GM21367 (cell line): ENCODE measurements around the gene ATP10D.
"Not testable (repeated sequence)": the region's sequence is repeated elsewhere in the genome, so short reads cannot be mapped to it uniquely, and the experiment has no call there.

Experiments used
- ATAC-seq: cut with Tn5 transposase; IDR thresholded peaks from one replicate; pipeline ENCODE4 v1.9.1; 2021; ENCODE audit not compliant: unreplicated experiment

Gene ATP10D

DNA sequence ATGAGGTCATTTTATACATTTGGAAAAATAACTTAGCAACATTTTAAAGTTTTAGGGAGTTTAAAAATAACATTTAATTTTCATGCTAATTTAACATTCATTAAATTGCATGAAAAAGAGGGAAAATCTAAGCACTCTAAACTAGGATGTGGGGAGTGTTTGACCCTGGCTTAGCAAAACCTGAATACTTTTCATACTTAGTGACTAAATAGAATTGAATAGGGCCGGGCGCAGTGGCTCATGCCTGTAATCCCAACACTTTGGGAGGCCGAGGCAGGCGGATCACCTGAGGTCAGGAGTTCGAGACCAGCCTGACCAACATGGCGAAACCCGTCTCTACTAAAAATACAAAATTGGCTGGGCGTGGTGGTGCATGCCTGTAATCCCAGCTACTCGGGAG lies 1.7 kb downstream of the ATP10D start:
- not testable (repeated sequence) for ATAC-seq

DNA sequence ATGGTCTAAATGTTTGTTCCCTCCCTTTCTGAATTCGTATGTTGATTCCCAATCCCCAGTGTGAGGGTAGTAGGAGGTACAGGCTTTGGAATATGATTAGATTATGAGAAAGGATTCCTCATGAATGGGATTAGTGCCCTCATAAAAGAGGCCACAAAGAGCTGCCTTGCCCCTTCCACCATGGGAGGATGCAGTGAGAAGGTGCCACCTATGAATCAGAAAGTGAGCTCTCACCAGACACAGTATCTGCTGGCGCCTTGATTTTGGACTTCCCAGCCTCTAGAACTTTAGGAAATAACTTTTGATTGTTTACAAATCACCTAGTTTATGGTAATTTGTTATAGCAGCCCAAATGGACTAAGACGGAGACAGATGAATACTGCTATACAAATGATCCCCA lies 3.6 kb downstream of the ATP10D start:
- no peak for ATAC-seq

- peak; percentile 79 for ATAC-seq
These were observed 5.5 kb downstream of the ATP10D start for GRCh38 chr4:47490550-47490949.

DNA sequence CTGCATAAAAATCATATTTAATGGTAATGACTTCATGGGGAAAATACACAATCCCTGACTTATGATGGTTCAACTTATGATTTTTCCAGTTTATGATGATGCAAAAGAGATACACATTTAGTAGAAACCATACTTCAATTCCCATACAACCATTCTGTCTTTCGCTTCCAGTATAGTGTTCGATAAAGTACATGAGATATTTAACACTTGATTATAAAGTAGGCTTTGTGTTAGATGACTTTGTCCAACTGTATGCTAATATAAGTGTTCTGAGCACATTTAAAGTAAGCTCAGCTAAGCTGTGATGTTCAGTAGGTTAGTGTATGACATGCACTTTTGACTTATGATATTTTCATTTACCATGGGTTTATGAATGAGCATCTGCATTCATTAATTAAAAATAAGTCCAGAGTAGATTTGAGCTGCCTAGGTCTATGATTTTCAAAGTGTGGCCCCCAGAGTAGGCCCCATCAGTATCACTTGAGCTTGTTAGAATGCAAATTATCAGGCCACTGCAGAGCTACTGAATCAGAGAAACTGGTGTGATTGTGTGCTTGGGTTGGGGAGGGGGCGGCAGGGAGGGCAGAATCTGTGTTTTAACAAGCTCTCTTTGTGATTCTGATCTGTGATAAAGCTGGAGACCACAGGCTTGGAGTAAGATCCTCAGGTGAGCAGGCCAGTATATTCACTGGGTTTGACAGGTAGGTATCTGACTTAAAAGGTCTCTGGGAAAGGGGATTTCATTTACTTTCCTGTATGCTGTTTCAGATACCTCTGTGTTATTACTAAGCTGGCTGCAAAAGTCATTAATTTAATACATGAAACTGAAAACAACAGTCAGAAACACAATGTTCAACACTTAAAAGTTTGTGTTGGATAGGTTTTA lies 8.4 kb downstream of the ATP10D start:
- ATAC-seq: no peak

DNA sequence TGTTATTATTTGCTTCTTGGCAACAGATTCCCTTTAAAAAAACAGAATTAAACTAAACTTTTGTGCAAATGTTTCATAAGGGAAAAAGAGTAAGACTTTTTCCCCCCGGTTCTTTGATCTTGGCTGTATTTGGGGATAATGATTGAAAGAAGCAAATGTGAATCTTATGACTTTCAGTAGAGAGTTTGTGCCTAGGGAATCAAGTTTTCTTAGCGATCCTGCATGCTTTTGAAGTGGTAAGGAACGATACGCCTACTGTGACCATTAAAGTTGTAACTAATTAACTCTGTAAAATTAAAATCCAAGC lies 9.0 kb downstream of the ATP10D start:
- ATAC-seq: no peak

- ATAC-seq: no peak
These were observed 13.8 kb downstream of the ATP10D start for GRCh38 chr4:47498899-47499298.

DNA sequence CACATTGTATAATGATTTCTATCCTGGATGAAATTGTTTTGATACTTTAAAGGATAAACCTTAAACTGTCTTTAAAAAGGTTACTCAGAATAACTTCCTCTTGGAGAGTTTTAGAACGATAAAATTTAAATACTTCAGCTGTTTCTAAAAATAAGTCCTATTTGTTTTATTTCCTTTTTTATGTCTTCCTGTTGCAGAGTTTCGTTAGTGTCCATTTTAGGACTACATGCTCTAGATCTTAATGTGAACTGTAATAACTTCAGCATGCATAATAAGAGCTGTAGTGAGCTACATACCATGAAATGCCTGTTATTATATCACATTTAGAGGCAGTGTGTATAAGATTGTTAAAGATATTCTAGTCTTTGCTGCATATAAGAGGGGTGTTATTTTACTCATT lies 14.6 kb downstream of the ATP10D start:
- ATAC-seq: no peak

- ATAC-seq: no peak
These were observed 15.7 kb downstream of the ATP10D start for GRCh38 chr4:47500776-47501175.

- ATAC-seq: no peak
These were observed 20.1 kb downstream of the ATP10D start for GRCh38 chr4:47505147-47505546.

DNA sequence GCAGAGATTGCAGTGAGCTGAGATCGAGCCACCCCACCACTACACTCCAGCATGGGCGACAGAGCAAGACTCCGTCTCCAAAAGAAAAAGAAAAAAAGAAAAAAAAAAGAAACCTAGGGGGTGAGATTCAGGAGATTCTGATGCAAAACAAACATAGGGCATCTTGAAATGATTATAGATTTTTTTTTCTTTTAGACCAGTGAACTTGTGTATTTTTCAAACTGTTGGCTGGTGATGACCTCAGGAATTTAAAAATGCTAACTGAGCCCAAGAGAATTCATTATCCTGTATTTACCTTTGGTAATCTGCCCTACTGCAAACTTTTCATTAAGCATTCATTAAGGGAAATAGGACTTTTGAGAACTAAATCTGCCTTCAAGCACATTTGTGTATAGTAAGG lies 20.6 kb downstream of the ATP10D start:
- no peak for ATAC-seq

- ATAC-seq: peak; percentile 97
These were observed 25.6 kb downstream of the ATP10D start for GRCh38 chr4:47510506-47511143.

DNA sequence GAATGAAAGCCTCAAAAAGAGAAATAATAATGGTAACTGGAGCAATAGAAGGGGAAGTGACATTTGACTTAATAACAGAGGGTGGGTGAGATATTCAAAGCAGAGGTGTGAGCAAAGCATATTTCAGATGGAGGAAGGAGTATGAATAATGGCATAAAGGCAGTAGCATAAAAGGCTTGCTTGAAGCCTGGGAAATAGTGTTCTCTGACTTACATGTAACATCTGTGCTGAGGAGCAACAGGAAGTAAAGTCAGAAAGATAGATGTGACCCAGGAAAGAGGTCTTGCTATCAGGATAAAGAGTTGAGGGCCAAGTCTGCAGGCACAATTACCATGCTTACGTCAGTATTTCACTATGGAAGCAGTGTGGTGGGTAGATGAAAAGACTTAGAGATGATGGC lies 28.4 kb downstream of the ATP10D start:
- ATAC-seq: no peak

DNA sequence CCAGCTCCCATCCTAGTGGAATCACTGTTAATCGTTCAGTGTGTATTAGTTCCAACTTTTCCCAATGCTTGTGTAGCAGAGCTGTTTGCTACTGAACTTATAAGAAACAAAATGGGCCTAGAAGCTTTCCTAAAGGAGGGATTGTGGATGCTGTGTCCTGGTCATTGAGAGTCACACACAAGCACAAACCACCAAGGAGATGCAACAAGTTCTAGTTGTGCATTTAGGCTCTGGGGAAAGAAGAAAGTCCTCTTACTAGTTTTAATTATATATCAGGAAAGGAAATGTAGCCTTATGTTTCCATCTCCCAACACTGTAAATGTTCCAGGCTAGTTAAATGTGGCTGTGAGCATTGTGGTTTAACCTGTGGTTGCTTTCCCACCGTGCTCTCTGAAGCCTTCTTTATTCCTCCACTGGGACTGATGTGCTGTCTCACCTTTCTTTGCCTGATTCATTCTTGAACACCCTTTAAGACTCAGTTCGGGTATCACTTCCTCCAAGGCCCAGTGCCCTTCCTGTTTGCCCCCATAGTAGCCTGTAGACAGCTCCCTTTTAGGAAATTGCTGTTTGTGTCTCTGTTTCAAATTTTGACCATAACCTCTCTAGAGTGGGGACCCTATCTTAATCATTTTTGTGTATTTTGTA lies 34.3 kb downstream of the ATP10D start:
- ATAC-seq: peak; percentile 100

GRCh38 chr4:47525154-47525819 lies 40.2 kb downstream of the ATP10D start:
- ATAC-seq: no peak

DNA sequence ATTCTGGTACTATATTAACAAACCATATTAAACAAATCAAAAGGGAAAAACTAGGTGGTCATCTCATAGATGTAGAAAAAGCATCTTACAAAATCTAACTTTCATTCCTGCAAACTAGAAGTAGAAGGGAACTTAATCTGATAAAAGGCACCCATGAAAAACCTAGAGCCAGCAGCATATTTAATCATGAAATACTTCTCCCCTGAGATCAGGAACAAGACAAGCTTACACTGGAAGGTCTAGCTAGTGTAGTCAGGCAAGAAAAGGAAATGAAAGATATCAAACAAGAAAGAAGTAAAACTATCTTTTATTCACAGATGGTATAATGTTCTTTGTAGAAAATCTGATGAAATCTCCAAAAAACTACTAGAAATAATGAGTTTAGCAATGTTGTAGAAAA lies 41.2 kb downstream of the ATP10D start:
- no peak for ATAC-seq

GRCh38 chr4:47528646-47529045 lies 43.6 kb downstream of the ATP10D start:
- not testable (repeated sequence) for ATAC-seq

DNA sequence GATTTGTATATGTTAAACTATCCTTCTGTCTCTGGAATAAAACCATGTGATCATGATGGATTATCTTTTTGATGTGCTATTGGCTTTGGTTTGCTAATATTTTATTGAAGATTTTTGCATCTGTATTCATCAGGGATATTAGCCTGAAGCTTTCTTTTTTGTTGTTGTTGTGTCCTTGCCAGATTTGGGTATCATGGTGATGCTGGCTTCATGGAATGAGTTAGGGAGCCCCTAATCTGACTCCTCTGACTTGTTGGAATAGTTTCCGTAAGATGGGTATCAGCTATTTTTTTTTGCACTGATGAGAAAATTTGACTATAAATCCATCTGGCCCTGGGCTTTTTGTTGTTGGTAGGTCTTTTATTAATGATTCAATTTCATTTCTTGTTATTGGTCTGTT lies 45.7 kb downstream of the ATP10D start:
- ATAC-seq: no peak

DNA sequence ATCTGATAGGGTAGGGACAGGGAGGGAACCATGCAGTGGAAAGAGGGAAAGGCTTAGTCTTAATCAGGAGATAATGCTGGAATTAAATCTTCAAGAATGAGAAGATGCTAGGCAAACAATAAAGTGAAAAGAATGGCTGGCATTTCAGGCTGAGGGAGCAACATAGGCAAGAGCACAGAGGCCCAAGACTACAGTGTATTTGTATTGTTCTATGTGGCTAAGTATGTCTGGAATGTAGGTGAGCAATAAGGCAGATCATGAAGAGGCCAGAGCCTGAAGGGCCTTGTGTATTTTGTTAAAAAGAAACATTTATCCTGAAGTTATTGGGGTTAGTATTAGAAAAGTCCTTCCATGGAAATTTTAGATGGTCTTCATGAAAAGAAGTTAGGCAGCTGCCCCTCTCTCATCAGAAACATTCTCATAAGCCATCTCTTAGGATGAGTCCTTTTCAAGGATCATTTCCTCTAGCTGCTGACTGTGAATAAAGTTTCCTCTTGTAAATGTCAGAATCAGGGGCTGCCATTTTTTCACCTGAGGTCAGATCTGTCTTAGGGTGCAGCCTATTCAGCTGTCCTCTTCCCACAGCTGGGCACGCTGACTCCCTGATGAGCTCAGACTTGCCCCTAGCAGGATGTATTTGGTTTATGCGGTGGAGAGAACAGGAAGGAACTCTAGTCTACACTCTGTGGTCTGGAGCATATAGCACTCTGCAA lies 46.3 kb downstream of the ATP10D start:
- ATAC-seq: peak; percentile 100

- peak; percentile 11 for ATAC-seq
These were observed 46.9 kb downstream of the ATP10D start for GRCh38 chr4:47531954-47532321.

GRCh38 chr4:47532658-47533057 lies 47.6 kb downstream of the ATP10D start:
- no peak for ATAC-seq
